ENCODE data around the gene PFKFB1.

DNA sequence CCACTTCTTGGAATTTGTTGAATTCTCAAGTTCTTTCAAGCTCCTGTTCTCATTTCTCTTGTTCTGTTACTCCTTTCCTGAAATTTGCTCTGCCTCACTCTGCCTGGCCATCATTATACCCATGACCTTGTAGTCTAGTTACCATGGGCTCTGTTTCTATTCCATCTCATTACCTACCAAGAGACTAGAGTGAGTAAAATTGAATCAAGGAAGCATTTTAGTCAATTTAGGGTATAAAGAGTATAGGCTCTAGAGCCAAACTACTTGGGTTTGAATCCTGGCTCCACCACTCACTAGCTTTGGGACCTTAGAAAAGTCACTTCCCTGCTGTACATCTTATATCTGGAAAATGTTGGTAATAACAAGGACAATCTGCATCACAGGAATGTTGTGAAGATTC, 34.6 kb upstream of the PFKFB1 start:
- no peak for TF ChIP-seq POLR2A (IDR thresholded peaks at IDR 0.05)
- TF ChIP-seq, protein P1, sequence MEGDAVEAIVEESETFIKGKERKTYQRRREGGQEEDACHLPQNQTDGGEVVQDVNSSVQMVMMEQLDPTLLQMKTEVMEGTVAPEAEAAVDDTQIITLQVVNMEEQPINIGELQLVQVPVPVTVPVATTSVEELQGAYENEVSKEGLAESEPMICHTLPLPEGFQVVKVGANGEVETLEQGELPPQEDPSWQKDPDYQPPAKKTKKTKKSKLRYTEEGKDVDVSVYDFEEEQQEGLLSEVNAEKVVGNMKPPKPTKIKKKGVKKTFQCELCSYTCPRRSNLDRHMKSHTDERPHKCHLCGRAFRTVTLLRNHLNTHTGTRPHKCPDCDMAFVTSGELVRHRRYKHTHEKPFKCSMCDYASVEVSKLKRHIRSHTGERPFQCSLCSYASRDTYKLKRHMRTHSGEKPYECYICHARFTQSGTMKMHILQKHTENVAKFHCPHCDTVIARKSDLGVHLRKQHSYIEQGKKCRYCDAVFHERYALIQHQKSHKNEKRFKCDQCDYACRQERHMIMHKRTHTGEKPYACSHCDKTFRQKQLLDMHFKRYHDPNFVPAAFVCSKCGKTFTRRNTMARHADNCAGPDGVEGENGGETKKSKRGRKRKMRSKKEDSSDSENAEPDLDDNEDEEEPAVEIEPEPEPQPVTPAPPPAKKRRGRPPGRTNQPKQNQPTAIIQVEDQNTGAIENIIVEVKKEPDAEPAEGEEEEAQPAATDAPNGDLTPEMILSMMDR (IDR thresholded peaks at IDR 0.05), result no peak

All from testis (tissue), 2 donors.